Neural cell (in vitro differentiated cells): ENCODE measurements around the gene TIPRL. TPM values are rescaled to one million over a fixed set of nuclear protein-coding genes. Genes with fewer than 3 reads are reported as not detected.

Experiments
- H2AFZ ChIP-seq: fragments of 200-600, 300-800 bp; sonication (generic), shearing (Covaris generic); 2 replicates; pipeline ENCODE4 v1.6.0; 2014; ENCODE audit warnings: low read depth, mild to moderate bottlenecking, antibody characterized with exemption, low read length, moderate library complexity
- H3F3A ChIP-seq: fragments of 200-600 bp; shearing (Covaris generic); 2 replicates; pipeline ENCODE4 v1.6.1; 2016; ENCODE audit warnings: mild to moderate bottlenecking, moderate library complexity, mixed read lengths, antibody characterized with exemption, low read length; ENCODE audit not compliant: insufficient read depth, poor library complexity, severe bottlenecking
- H3K27ac ChIP-seq: fragments of 200-600, 300-800 bp; sonication (generic), shearing (Covaris generic); 2 replicates; pipeline ENCODE4 v1.5.1; 2014; ENCODE audit warnings: mild to moderate bottlenecking, low read length, moderate library complexity
- H3K27me3 ChIP-seq: fragments of 300-800, 200-600 bp; sonication (generic), shearing (Covaris generic); 2 replicates; pipeline ENCODE4 v1.6.0; 2014; ENCODE audit warnings: mild to moderate bottlenecking, low read depth, low read length, moderate library complexity; ENCODE audit not compliant: insufficient read depth
- H3K36me3 ChIP-seq: fragments of 300-800, 200-600 bp; sonication (generic), shearing (Covaris generic); 2 replicates; pipeline ENCODE4 v1.5.1; 2014; ENCODE audit warnings: mild to moderate bottlenecking, antibody characterized with exemption, low read length, moderate library complexity; ENCODE audit not compliant: insufficient read depth
- H3K4me2 ChIP-seq: fragments of 300-800, 200-600 bp; sonication (generic), shearing (Covaris generic); 2 replicates; pipeline ENCODE4 v1.6.0; 2014; ENCODE audit warnings: mild to moderate bottlenecking, low read length
- H3K4me3 ChIP-seq: fragments of 300-800, 200-600 bp; sonication (generic), shearing (Covaris generic); 2 replicates; pipeline ENCODE4 v1.5.1; 2014; ENCODE audit warnings: mild to moderate bottlenecking, low read length, moderate library complexity
- H3K79me2 ChIP-seq: fragments of 200-600 bp; shearing (Covaris generic); replicated peaks from 2 replicates; pipeline ENCODE4 v1.6.0; 2014; ENCODE audit warnings: mild to moderate bottlenecking, low read length, moderate library complexity; ENCODE audit not compliant: insufficient read depth
- H3K9ac ChIP-seq: fragments of 300-800, 200-600 bp; sonication (generic), shearing (Covaris generic); 2 replicates; pipeline ENCODE4 v1.6.1; 2016; ENCODE audit warnings: mild to moderate bottlenecking, low read length, mixed read lengths
- H3K9me2 ChIP-seq: fragments of 200-600 bp; shearing (Covaris generic); 2 replicates; pipeline ENCODE4 v1.6.1; 2016; ENCODE audit warnings: mild to moderate bottlenecking, low read length, mixed read lengths; ENCODE audit not compliant: insufficient read depth
- H3K9me3 ChIP-seq: fragments of 200-600, 300-800 bp; sonication (generic), shearing (Covaris generic); 2 replicates; pipeline ENCODE4 v1.6.1; 2016; ENCODE audit warnings: mild to moderate bottlenecking, mixed run types, low read length, moderate library complexity, mixed read lengths
- H4K20me1 ChIP-seq: fragments of 200-600 bp; shearing (Covaris generic); 2 replicates; pipeline ENCODE4 v1.6.1; 2016; ENCODE audit warnings: mild to moderate bottlenecking, mixed run types; ENCODE audit not compliant: insufficient read depth
- CTCF ChIP-seq: fragments of 450-650 bp; IDR thresholded peaks from 2 replicates; pipeline ENCODE4 v1.5.1; 2014; ENCODE audit warnings: antibody characterized with exemption, mild to moderate bottlenecking, moderate library complexity; ENCODE audit not compliant: poor library complexity, severe bottlenecking
- EP300 ChIP-seq: fragments of 450-650 bp; conservative IDR thresholded peaks from 2 replicates; pipeline ENCODE4 v1.6.1; 2014; ENCODE audit warnings: antibody characterized with exemption, mild to moderate bottlenecking, moderate library complexity; ENCODE audit not compliant: poor library complexity, severe bottlenecking
- EZH2 ChIP-seq: fragments of 200-600, 300-800 bp; shearing (Covaris generic), sonication (generic); IDR thresholded peaks from 2 replicates; pipeline ENCODE4 v1.6.1; 2014; ENCODE audit warnings: antibody characterized with exemption, low read length, borderline replicate concordance, mild to moderate bottlenecking; ENCODE audit not compliant: insufficient read depth, poor library complexity, severe bottlenecking
- MXI1 ChIP-seq: fragments of 450-650 bp; conservative IDR thresholded peaks from 2 replicates; pipeline ENCODE4 v1.6.1; 2014; ENCODE audit warnings: antibody characterized with exemption, mild to moderate bottlenecking; ENCODE audit not compliant: poor library complexity, severe bottlenecking
- POLR2AphosphoS5 ChIP-seq: IDR thresholded peaks from 2 replicates; pipeline ENCODE4 v1.6.1; 2012
- RAD21 ChIP-seq: fragments of 450-650 bp; conservative IDR thresholded peaks from 2 replicates; pipeline ENCODE4 v1.6.1; 2014; ENCODE audit warnings: antibody characterized with exemption, mild to moderate bottlenecking, moderate library complexity
- REST ChIP-seq: IDR thresholded peaks from 2 replicates; pipeline ENCODE4 v1.6.1; 2012; ENCODE audit warnings: borderline replicate concordance
- SMC3 ChIP-seq: fragments of 450-650 bp; conservative IDR thresholded peaks from 2 replicates; pipeline ENCODE4 v1.6.1; 2014; ENCODE audit warnings: antibody characterized with exemption, mild to moderate bottlenecking, moderate library complexity; ENCODE audit not compliant: poor library complexity
- TAF1 ChIP-seq: IDR thresholded peaks from 2 replicates; pipeline ENCODE4 v1.6.1; 2012; ENCODE audit warnings: low read depth
- polyA plus RNA-seq: library from polyadenylated mRNA; depleted of rRNA; stranded (reverse); fragments of >200 nt; gene quantifications from 2 replicates; pipeline ENCODE4 v1.2.3, GENCODE V29; 2014

The TIPRL gene
- polyA plus RNA-seq, 1 donor from 2014 or later: 131 TPM

GRCh38 chr1:168170564-168171508 is 7.9 kb upstream of the TIPRL start:
- Histone ChIP-seq H3K36me3 (no peaks in the 10 kb centered on the region), H3K27ac (no peak overlapping the region), H3K27me3 (no peaks in the 10 kb centered on the region), H3K9me3 (no peaks in the 10 kb centered on the region), H3K9me2 (no peaks in the 10 kb centered on the region), H3K4me2 (no peak overlapping the region), H2AFZ (no peak overlapping the region), H3K9ac (no peak overlapping the region), H4K20me1 (no peaks in the 10 kb centered on the region), H3K4me3 (no peak overlapping the region), H3F3A (no peaks in the 10 kb centered on the region), H3K79me2 (no peaks in the 10 kb centered on the region)
- TF ChIP-seq POLR2AphosphoS5 (no peak), REST (no peak), TAF1 (no peak)

- no peak for TF ChIP-seq REST
- no peak for TF ChIP-seq EZH2
- TF ChIP-seq SMC3: no peak
- no peak for TF ChIP-seq RAD21
- no peak for TF ChIP-seq CTCF
- no peak for TF ChIP-seq POLR2AphosphoS5
- TF ChIP-seq MXI1: no peak
- no peak for TF ChIP-seq TAF1
- TF ChIP-seq EP300: no peak
- Histone ChIP-seq H3K4me3 (no peak overlapping the region), H3F3A (no peaks in the 10 kb centered on the region), H3K9me2 (no peaks in the 10 kb centered on the region), H3K79me2 (no peaks in the 10 kb centered on the region), H2AFZ (no peak overlapping the region), H3K27me3 (no peaks in the 10 kb centered on the region), H3K36me3 (no peaks in the 10 kb centered on the region), H3K27ac (no peak overlapping the region), H3K4me2 (no peak overlapping the region), H4K20me1 (no peaks in the 10 kb centered on the region), H3K9me3 (no peaks in the 10 kb centered on the region), H3K9ac (no peak overlapping the region)
Observed at GRCh38 chr1:168172250-168172915, 6.4 kb upstream of the TIPRL start.
